ENCODE data around the gene CAPN9.

Gene CAPN9

GRCh38 chr1:230792691-230793462, 45.7 kb downstream of the CAPN9 start:
- H3K27ac ChIP-seq, result no peak overlapping the region
- no peak for DNase-seq (ENCODE audit: low read depth, low spot score)

- no peak overlapping the region for H3K27ac ChIP-seq
- DNase-seq (ENCODE audit: low read depth, low spot score), result no peak
These were observed 46.2 kb downstream of the CAPN9 start for GRCh38 chr1:230793463-230793745.

GRCh38 chr1:230794431-230794830, 47.2 kb downstream of the CAPN9 start:
- no peak for DNase-seq (ENCODE audit: low read depth, low spot score)
- no peak overlapping the region for H3K27ac ChIP-seq

- no peak overlapping the region for H3K27ac ChIP-seq
These were observed 47.9 kb downstream of the CAPN9 start for GRCh38 chr1:230794871-230795605.

GRCh38 chr1:230796626-230797025, 49.4 kb downstream of the CAPN9 start:
- H3K27ac ChIP-seq, result no peak overlapping the region
- DNase-seq (ENCODE audit: low read depth, low spot score), result no peak

More at GRCh38 chr1:230794871-230795605, 47.9 kb downstream of the CAPN9 start:
- no peak for DNase-seq (ENCODE audit: low read depth, low spot score)

- no peak for DNase-seq (ENCODE audit: low read depth, low spot score)
- no peak overlapping the region for H3K27ac ChIP-seq
These were observed 50.3 kb downstream of the CAPN9 start for GRCh38 chr1:230797376-230797920.

- H3K27ac ChIP-seq, result no peak overlapping the region
- peak; percentile 8 for DNase-seq (ENCODE audit: low read depth, low spot score)
These were observed 50.8 kb downstream of the CAPN9 start for GRCh38 chr1:230797942-230798365.

GRCh38 chr1:230798491-230798890, 51.3 kb downstream of the CAPN9 start:
- no peak overlapping the region for H3K27ac ChIP-seq
- DNase-seq (ENCODE audit: low read depth, low spot score), result no peak

GRCh38 chr1:230800891-230801840, 54.0 kb downstream of the CAPN9 start:
- no peak for DNase-seq (ENCODE audit: low read depth, low spot score)
- H3K27ac ChIP-seq, result no peak overlapping the region

GRCh38 chr1:230804396-230804795, 57.2 kb downstream of the CAPN9 start:
- no peak overlapping the region for H3K27ac ChIP-seq
- DNase-seq (ENCODE audit: low read depth, low spot score), result no peak

GRCh38 chr1:230806552-230806951, 59.4 kb downstream of the CAPN9 start:
- H3K27ac ChIP-seq, result no peak overlapping the region

GRCh38 chr1:230807029-230807428, 59.8 kb downstream of the CAPN9 start:
- DNase-seq (ENCODE audit: low read depth, low spot score), result no peak
- H3K27ac ChIP-seq, result no peak overlapping the region

More at GRCh38 chr1:230806552-230806951, 59.4 kb downstream of the CAPN9 start:
- no peak for DNase-seq (ENCODE audit: low read depth, low spot score)

GRCh38 chr1:230807561-230808280, 60.5 kb downstream of the CAPN9 start:
- no peak overlapping the region for H3K27ac ChIP-seq
- DNase-seq (ENCODE audit: low read depth, low spot score), result no peak

- no peak overlapping the region for H3K27ac ChIP-seq
- no peak for DNase-seq (ENCODE audit: low read depth, low spot score)
These were observed 61.2 kb downstream of the CAPN9 start for GRCh38 chr1:230808281-230808872.

- no peak for DNase-seq (ENCODE audit: low read depth, low spot score)
These were observed 62.2 kb downstream of the CAPN9 start for GRCh38 chr1:230809256-230809990.

GRCh38 chr1:230812568-230812967, 65.4 kb downstream of the CAPN9 start:
- no peak for DNase-seq (ENCODE audit: low read depth, low spot score)
- no peak overlapping the region for H3K27ac ChIP-seq

More at GRCh38 chr1:230809256-230809990, 62.2 kb downstream of the CAPN9 start:
- H3K27ac ChIP-seq, result no peak overlapping the region

- H3K27ac ChIP-seq, result no peak overlapping the region
- no peak for DNase-seq (ENCODE audit: low read depth, low spot score)
These were observed 67.9 kb downstream of the CAPN9 start for GRCh38 chr1:230814949-230815692.

- H3K27ac ChIP-seq, result no peak overlapping the region
- no peak for DNase-seq (ENCODE audit: low read depth, low spot score)
These were observed 68.8 kb downstream of the CAPN9 start for GRCh38 chr1:230816018-230816417.
